ENCODE measurements around the gene DENND4C.

DNA sequence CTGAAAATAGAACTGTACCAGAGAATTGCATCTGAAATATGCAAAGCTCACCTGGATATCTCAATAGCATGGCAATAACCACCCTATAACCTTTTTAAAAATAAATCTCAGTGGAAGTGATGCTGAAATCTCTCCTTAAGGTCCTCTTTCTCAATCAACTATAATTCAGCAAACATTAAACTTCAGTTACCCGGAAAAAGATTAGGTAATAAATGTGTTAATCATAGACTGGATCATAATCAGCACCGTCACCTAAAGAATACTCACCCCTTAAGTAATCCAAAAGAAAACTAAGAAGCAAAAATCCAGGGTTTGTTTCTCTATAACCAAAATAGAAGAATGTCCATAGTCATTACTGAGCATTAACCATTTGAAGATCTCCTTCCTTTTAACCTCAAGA is 44.3 kb upstream of the DENND4C start:
- TF ChIP-seq, protein P1, sequence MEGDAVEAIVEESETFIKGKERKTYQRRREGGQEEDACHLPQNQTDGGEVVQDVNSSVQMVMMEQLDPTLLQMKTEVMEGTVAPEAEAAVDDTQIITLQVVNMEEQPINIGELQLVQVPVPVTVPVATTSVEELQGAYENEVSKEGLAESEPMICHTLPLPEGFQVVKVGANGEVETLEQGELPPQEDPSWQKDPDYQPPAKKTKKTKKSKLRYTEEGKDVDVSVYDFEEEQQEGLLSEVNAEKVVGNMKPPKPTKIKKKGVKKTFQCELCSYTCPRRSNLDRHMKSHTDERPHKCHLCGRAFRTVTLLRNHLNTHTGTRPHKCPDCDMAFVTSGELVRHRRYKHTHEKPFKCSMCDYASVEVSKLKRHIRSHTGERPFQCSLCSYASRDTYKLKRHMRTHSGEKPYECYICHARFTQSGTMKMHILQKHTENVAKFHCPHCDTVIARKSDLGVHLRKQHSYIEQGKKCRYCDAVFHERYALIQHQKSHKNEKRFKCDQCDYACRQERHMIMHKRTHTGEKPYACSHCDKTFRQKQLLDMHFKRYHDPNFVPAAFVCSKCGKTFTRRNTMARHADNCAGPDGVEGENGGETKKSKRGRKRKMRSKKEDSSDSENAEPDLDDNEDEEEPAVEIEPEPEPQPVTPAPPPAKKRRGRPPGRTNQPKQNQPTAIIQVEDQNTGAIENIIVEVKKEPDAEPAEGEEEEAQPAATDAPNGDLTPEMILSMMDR (IDR thresholded peaks at IDR 0.05; ENCODE audit: insufficient read depth, low read length, poor library complexity, severe bottlenecking): no peak
- no peak for TF ChIP-seq EZH2phosphoT487 (conservative IDR thresholded peaks at IDR 0.05; ENCODE audit: low read length)

Measured in SU-DHL-6 (cell line).